OCI-LY3 (cell line): ENCODE measurements around the gene GABRB3.

Experiments
- CTCF ChIP-seq: fragments of 200-600, 300-600 bp; sonication (generic); IDR thresholded peaks from 2 replicates; pipeline ENCODE4 v1.5.1; 2014; ENCODE audit warnings: antibody characterized with exemption, low read length, low read depth
- EZH2phosphoT487 ChIP-seq: fragments of 200-600 bp; shearing (Covaris generic); IDR thresholded peaks from 2 replicates; pipeline ENCODE4 v1.6.1; 2018; ENCODE audit warnings: antibody characterized with exemption, mixed run types, low read depth

GRCh38 chr15:26682598-26683164 lies 90.2 kb downstream of the GABRB3 start:
- no peak for TF ChIP-seq CTCF
- TF ChIP-seq EZH2phosphoT487, result no peak
